ENCODE results near the gene UNK. TPM values are rescaled to one million over a fixed set of nuclear protein-coding genes. Genes with fewer than 3 reads are reported as not detected.
A peak's percentile ranks its signal among the peaks of the same experiment; 100 is the strongest.

UNK gene
- total and polyA plus RNA-seq, 9 donors: 12.7 to 58.1 (median 39.9) TPM

DNA sequence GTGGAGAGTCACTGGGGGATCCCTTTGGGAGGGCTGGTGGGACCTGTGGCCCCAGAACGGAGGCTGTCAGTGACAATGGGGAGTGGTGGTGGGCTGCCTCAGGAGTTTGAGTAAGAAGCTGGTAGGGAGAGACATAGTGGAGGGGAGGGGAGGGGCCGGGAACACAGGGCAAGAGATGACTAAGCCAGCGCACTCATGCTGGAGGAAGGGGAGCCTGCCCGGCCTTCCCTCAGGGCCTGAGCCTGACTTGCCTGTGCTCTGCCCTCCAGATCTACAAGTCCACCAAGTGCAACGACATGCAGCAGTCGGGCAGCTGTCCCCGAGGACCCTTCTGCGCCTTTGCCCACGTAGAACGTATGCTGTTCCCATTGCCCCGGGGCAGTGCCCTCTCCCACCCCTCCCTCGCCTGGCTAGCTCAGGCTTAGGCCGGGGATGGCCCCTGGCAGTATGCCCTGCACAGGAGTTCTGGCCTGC is 30.3 kb downstream of the UNK start:
- no peak for TF ChIP-seq EP300 (IDR thresholded peaks at IDR 0.05)
- TF ChIP-seq, protein P1, sequence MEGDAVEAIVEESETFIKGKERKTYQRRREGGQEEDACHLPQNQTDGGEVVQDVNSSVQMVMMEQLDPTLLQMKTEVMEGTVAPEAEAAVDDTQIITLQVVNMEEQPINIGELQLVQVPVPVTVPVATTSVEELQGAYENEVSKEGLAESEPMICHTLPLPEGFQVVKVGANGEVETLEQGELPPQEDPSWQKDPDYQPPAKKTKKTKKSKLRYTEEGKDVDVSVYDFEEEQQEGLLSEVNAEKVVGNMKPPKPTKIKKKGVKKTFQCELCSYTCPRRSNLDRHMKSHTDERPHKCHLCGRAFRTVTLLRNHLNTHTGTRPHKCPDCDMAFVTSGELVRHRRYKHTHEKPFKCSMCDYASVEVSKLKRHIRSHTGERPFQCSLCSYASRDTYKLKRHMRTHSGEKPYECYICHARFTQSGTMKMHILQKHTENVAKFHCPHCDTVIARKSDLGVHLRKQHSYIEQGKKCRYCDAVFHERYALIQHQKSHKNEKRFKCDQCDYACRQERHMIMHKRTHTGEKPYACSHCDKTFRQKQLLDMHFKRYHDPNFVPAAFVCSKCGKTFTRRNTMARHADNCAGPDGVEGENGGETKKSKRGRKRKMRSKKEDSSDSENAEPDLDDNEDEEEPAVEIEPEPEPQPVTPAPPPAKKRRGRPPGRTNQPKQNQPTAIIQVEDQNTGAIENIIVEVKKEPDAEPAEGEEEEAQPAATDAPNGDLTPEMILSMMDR (IDR thresholded peaks at IDR 0.05): no peak
- TF ChIP-seq POLR2A (IDR thresholded peaks at IDR 0.05): no peak
- DNase-seq: peak in 1 of 5 donors; percentile 22
- 87 to 92% (median 89%) methylated on average over 12 to 13 of the region's 13 CpGs for WGBS, 3 donors

DNA sequence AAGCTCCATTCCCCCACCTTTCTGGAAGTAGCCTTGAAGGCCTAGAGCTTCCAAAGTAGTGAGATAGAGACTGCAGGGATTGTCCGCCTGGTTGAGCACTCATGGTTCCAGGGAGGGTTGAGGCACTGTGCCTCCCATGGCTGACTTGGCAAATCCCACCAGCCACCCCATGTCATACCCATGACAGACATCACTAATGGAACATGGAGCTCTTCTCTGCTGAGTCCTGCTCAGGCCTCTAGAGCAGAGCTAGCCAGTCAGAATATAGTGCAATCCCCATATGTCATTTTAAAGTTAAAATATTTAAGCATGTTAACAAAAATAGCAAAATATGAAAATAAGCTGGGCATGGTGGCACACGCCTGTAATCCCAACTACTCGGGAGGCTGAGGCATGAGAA is 30.8 kb downstream of the UNK start:
- Histone ChIP-seq H3K27me3 (no peaks in the 10 kb centered on the region), H3K4me3 (no peak overlapping the region), H3K27ac (no peak overlapping the region), H3K36me3 (no peaks in the 10 kb centered on the region), H3K9me3 (no peaks in the 10 kb centered on the region), H3K4me1 (ENCODE audit: insufficient read depth) (no peaks in the 10 kb centered on the region)
- intact Hi-C loops (cut with DNase I): no loop called here
- no peak for DNase-seq
- TF ChIP-seq, protein P1 (IDR thresholded peaks at IDR 0.05): no peak
- no peak for TF ChIP-seq POLR2A (IDR thresholded peaks at IDR 0.05)
- no peak for TF ChIP-seq EP300 (IDR thresholded peaks at IDR 0.05)
- WGBS, 3 donors: 91 to 95% (median 94%) methylated on average over 3 of the region's 3 CpGs

More for the DNA sequence above, 30.3 kb downstream of the UNK start:
- Histone ChIP-seq H3K27ac (no peak overlapping the region), H3K9me3 (no peaks in the 10 kb centered on the region), H3K4me1 (ENCODE audit: insufficient read depth) (no peaks in the 10 kb centered on the region), H3K4me3 (no peak overlapping the region), H3K36me3 (no peaks in the 10 kb centered on the region), H3K27me3 (no peaks in the 10 kb centered on the region)
- intact Hi-C loops (cut with DNase I): no loop called here

DNA sequence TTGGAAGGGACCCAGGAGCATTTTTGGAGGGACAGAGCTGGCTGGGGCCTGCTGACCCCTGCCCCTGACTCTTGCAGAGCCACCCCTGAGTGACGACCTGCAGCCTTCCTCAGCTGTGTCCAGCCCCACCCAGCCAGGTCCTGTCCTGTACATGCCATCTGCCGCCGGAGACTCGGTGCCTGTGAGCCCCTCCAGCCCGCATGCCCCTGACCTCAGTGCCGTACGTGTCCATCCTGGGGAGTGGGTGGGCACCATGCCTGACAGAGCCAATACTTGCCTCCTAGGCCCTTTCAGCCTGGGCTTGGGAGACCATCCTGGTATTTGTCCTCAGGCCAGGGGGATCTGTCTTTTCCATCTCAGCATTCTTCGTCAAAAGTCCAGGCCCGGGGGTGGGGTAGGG is 32.1 kb downstream of the UNK start:
- DNase-seq: peak in 1 of 5 donors; percentile 19
- TF ChIP-seq EP300 (IDR thresholded peaks at IDR 0.05) (no peak), POLR2A (IDR thresholded peaks at IDR 0.05) (no peak)
- TF ChIP-seq, protein P1 (IDR thresholded peaks at IDR 0.05): no peak
- WGBS, 3 donors: 83 to 93% (median 86%) methylated on average over 9 of the region's 9 CpGs

DNA sequence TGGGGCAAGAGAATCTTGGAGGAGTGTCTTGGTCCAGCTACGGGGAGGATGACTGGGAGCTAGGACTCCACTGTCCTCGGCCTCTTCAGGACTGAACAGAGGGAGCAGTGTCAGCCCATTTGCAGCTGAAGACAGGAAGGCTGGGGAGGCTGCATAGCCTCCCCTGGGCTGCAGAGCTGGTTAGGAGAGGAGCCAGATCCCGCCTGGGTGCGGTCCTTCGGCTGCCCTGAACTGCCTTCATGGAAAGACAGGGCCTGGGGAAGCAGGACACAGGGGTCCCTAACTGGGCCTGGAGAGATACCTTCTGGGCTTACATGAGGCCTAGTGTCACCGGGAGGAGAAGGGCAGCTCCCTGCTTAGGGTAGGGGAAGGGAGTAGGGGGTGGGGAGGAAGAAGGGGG is 33.0 kb downstream of the UNK start:
- no peaks in the 10 kb centered on the region for H3K36me3 ChIP-seq
- no peaks in the 10 kb centered on the region for H3K27me3 ChIP-seq
- 90 to 96% (median 92%) methylated on average over 6 of the region's 6 CpGs for WGBS, 3 donors
- DNase-seq: no peak
- intact Hi-C loops (cut with DNase I): no loop called here
- no peaks in the 10 kb centered on the region for H3K9me3 ChIP-seq
- H3K4me1 ChIP-seq (ENCODE audit: insufficient read depth): no peaks in the 10 kb centered on the region
- H3K4me3 ChIP-seq: no peak overlapping the region
- H3K27ac ChIP-seq: no peak overlapping the region
- TF ChIP-seq EP300 (IDR thresholded peaks at IDR 0.05): no peak
- TF ChIP-seq, protein P1 (IDR thresholded peaks at IDR 0.05): no peak

More for the DNA sequence above, 32.1 kb downstream of the UNK start:
- H3K4me3 ChIP-seq: no peak overlapping the region
- H3K36me3 ChIP-seq: no peaks in the 10 kb centered on the region
- no peak overlapping the region for H3K27ac ChIP-seq
- intact Hi-C loops (cut with DNase I): no loop called here
- no peaks in the 10 kb centered on the region for H3K4me1 ChIP-seq (ENCODE audit: insufficient read depth)
- H3K27me3 ChIP-seq: no peaks in the 10 kb centered on the region
- no peaks in the 10 kb centered on the region for H3K9me3 ChIP-seq

Measured in ovary (tissue), 9 donors.